ENCODE data around the gene ANAPC15. TPM values are rescaled to one million over a fixed set of nuclear protein-coding genes. Genes with fewer than 3 reads are reported as not detected.

ANAPC15 gene
- total RNA-seq, 1 experiment from 2014 or later = 63.6 TPM

DNA sequence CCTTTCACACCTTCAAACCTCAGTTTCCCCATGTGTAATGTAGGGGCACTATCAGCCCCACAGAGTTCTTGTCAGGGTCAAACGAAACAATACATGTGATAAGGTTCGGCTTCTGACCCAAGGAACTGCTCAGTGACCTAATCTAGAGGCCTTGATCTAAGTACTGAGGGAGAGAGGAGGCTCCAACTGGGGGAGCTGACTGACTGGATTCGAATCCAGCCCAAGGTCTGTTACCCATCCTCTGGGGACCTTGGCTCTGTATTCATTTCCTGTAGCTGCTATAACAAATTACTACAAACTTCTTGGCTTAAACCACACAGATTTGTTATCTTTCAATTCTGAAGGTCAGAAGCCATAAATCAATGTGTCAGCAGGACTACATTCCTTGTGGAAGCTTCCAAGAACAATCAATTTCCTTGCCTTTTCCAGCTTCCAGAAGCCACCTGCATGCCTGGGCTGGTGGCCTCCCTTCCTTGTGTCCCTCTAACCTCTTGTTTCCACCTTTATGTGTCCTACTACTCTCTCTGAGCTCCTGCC lies 10.7 kb upstream of the ANAPC15 start:
- no peaks in the 10 kb centered on the region for H3K9me3 Mint-ChIP-seq (ENCODE audit: unreplicated experiment)
- TF ChIP-seq, protein P1, sequence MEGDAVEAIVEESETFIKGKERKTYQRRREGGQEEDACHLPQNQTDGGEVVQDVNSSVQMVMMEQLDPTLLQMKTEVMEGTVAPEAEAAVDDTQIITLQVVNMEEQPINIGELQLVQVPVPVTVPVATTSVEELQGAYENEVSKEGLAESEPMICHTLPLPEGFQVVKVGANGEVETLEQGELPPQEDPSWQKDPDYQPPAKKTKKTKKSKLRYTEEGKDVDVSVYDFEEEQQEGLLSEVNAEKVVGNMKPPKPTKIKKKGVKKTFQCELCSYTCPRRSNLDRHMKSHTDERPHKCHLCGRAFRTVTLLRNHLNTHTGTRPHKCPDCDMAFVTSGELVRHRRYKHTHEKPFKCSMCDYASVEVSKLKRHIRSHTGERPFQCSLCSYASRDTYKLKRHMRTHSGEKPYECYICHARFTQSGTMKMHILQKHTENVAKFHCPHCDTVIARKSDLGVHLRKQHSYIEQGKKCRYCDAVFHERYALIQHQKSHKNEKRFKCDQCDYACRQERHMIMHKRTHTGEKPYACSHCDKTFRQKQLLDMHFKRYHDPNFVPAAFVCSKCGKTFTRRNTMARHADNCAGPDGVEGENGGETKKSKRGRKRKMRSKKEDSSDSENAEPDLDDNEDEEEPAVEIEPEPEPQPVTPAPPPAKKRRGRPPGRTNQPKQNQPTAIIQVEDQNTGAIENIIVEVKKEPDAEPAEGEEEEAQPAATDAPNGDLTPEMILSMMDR (IDR thresholded peaks at IDR 0.05; ENCODE audit: unreplicated experiment) = no peak
- H3K4me1 Mint-ChIP-seq (ENCODE audit: insufficient read depth, unreplicated experiment) = no peaks in the 10 kb centered on the region
- no peaks in the 10 kb centered on the region for H3K27me3 Mint-ChIP-seq (ENCODE audit: insufficient read depth, unreplicated experiment)
- no peak overlapping the region for H3K4me3 Mint-ChIP-seq (ENCODE audit: unreplicated experiment)
- peaks cover 7% of the 10 kb centered on the region for H3K36me3 Mint-ChIP-seq (ENCODE audit: insufficient read depth, unreplicated experiment)
- ChIA-PET CTCF (interaction anchor here (0.6 to 1.0 kb wide), 2 partner anchors 16 to 58 kb away, joined by 3 to 4 read pairs; no protein-coding TSS in a partner anchor), POLR2A (interaction anchor here (0.9 to 1.4 kb wide), 4 partner anchors 10 to 22 kb away, joined by 3 to 6 read pairs (median 4); partner anchors contain the start of gene ANAPC15)
- DNase-seq (ENCODE audit: unreplicated experiment) = no peak
- intact Hi-C loops (cut with micrococcal nuclease) = no loop called here
- no TSS peak for BruUV-seq (replicated peaks)
- H3K27ac Mint-ChIP-seq (ENCODE audit: low read depth, unreplicated experiment) = no peak overlapping the region

DNA sequence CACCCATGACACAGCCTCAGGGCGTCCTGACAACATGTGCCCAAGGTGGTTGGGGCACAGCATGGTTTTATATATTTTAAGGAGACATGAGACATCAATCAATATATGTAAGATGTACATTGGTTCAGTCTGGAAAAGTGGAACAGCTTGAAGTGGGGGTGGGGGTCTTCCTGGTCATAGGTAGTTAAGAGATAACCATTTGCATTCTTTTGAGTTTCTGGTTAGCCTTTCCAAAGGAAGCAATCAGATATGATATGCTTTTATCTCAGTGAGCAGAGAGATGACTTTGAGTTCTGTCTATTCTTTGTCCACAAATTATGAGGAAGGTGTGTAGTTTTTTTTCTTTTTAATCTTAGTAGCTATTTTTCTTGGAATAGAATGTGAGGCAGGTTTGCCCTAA lies 10.1 kb upstream of the ANAPC15 start:
- H3K9me3 Mint-ChIP-seq (ENCODE audit: unreplicated experiment) = no peaks in the 10 kb centered on the region
- no peak for DNase-seq (ENCODE audit: unreplicated experiment)
- TF ChIP-seq, protein P1 (IDR thresholded peaks at IDR 0.05; ENCODE audit: unreplicated experiment) = no peak
- no peaks in the 10 kb centered on the region for H3K4me1 Mint-ChIP-seq (ENCODE audit: insufficient read depth, unreplicated experiment)
- ChIA-PET POLR2A (interaction anchor here (1.1 to 2.3 kb wide), 4 partner anchors 10 to 22 kb away, joined by 3 to 6 read pairs (median 5); partner anchors contain the start of gene ANAPC15), CTCF (no interaction called here)
- BruUV-seq (replicated peaks) = no TSS peak
- no peak overlapping the region for H3K4me3 Mint-ChIP-seq (ENCODE audit: unreplicated experiment)
- intact Hi-C loops (cut with micrococcal nuclease) = no loop called here
- H3K27ac Mint-ChIP-seq (ENCODE audit: low read depth, unreplicated experiment) = no peak overlapping the region
- no peaks in the 10 kb centered on the region for H3K27me3 Mint-ChIP-seq (ENCODE audit: insufficient read depth, unreplicated experiment)
- H3K36me3 Mint-ChIP-seq (ENCODE audit: insufficient read depth, unreplicated experiment) = peaks cover 7% of the 10 kb centered on the region

- ChIA-PET POLR2A (interaction anchor here (0.8 to 2.3 kb wide), 2 partner anchors 8 to 20 kb away, joined by 4 to 6 read pairs; partner anchors contain the start of gene ANAPC15), CTCF (no interaction called here)
- Mint-ChIP-seq H3K36me3 (ENCODE audit: insufficient read depth, unreplicated experiment) (peaks cover 7% of the 10 kb centered on the region), H3K27ac (ENCODE audit: low read depth, unreplicated experiment) (no peak overlapping the region), H3K4me1 (ENCODE audit: insufficient read depth, unreplicated experiment) (no peaks in the 10 kb centered on the region), H3K4me3 (ENCODE audit: unreplicated experiment) (no peak overlapping the region), H3K27me3 (ENCODE audit: insufficient read depth, unreplicated experiment) (no peaks in the 10 kb centered on the region), H3K9me3 (ENCODE audit: unreplicated experiment) (no peaks in the 10 kb centered on the region)
- intact Hi-C loops (cut with micrococcal nuclease) = no loop called here
- no TSS peak for BruUV-seq (replicated peaks)
- TF ChIP-seq, protein P1 (IDR thresholded peaks at IDR 0.05; ENCODE audit: unreplicated experiment) = no peak
- no peak for DNase-seq (ENCODE audit: unreplicated experiment)
Measured at GRCh38 chr11:72120930-72121329, 8.4 kb upstream of the ANAPC15 start.

DNA sequence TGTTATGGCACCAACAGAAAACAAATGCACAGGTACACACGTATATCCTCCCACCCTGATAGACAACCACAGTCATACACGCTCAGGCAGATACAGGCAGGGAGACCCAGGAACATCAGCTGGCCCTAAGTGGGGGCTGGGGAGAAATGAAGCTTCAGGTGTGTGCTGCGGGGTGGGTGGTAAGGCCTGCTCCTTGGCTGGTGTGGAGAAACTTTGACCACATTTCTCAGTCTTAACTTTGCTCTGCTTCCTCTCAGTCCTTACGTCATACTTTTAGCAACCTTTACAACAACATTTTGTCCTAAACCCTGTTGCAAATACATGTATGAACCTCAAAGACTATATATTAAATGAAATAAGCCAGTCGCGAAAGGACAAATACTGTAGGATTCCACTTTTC lies 6.7 kb upstream of the ANAPC15 start:
- intact Hi-C loops (cut with micrococcal nuclease) = no loop called here
- Mint-ChIP-seq H3K36me3 (ENCODE audit: insufficient read depth, unreplicated experiment) (peaks cover 7% of the 10 kb centered on the region), H3K27ac (ENCODE audit: low read depth, unreplicated experiment) (no peak overlapping the region), H3K4me3 (ENCODE audit: unreplicated experiment) (no peak overlapping the region), H3K9me3 (ENCODE audit: unreplicated experiment) (no peaks in the 10 kb centered on the region), H3K27me3 (ENCODE audit: insufficient read depth, unreplicated experiment) (no peaks in the 10 kb centered on the region), H3K4me1 (ENCODE audit: insufficient read depth, unreplicated experiment) (no peaks in the 10 kb centered on the region)
- POLR2A ChIA-PET = interaction anchor here (0.8 to 1.4 kb wide), 2 partner anchors 22 to 24 kb away, joined by 3 to 4 read pairs; no protein-coding TSS in a partner anchor
- no TSS peak for BruUV-seq (replicated peaks)
- DNase-seq (ENCODE audit: unreplicated experiment) = no peak
- TF ChIP-seq, protein P1 (IDR thresholded peaks at IDR 0.05; ENCODE audit: unreplicated experiment) = no peak
- CTCF ChIA-PET = interaction anchor here (0.7 to 2.0 kb wide), 4 partner anchors 11 to 65 kb away, joined by 3 to 9 read pairs (median 6); no protein-coding TSS in a partner anchor
